ENCODE measurements around the gene DMTF1. TPM values are rescaled to one million over a fixed set of nuclear protein-coding genes. Genes with fewer than 3 reads are reported as not detected.
A peak's percentile ranks its signal among the peaks of the same experiment; 100 is the strongest.
"Not testable (repeated sequence)": the region's sequence is repeated elsewhere in the genome, so short reads cannot be mapped to it uniquely, and the experiment has no call there.

DMTF1 gene
- total and polyA plus RNA-seq, 9 of the 15 experiments (the other 6 are each of a cell fraction or from before 2014, with no cell fraction given), result 25.7 to 208 (median 74.7) TPM

DNA sequence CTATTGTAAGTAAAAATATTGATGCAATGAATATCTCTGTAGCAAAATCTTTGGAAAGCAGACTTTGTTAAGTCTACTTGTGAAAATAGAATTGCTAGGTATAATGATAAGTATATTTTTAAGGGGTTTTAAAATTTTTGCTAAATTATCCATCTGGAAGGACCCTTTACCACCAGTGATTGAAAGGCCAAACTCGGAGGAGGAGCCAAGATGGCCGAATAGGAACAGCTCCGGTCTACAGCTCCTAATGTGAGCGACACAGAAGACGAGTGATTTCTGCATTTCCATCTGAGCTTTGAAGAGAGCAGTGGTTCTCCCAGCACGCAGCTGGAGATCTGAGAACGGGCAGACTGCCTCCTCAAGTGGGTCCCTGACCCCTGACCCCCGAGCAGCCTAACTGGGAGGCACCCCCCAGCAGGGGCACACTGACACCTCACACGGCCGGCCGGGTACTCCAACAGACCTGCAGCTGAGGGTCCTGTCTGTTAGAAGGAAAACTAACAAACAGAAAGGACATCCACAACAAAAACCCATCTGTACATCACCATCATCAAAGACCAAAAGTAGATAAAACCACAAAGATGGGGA, 86.3 kb downstream of the DMTF1 start:
- peak overlapping the region; percentile 63 for H2AFZ ChIP-seq (ENCODE audit: low read depth, low read length)
- FAIRE-seq; H3K9me3 ChIP-seq (replicated peaks; ENCODE audit: control insufficient read depth, insufficient read depth, low read depth, low read length); H3K4me2 ChIP-seq (ENCODE audit: insufficient read depth, low read length); H3K4me3 ChIP-seq; H3K36me3 ChIP-seq (ENCODE audit: control insufficient read depth, insufficient read depth, low read length); H3K9ac ChIP-seq (ENCODE audit: insufficient read depth in 1 of 2, low read depth in 2 of 2, low read length in 2 of 2); BruUV-seq (replicated peaks); DNase-seq (ENCODE audit: extremely low read depth in 1 of 4, low spot score in 3 of 4); H3K9me1 ChIP-seq (ENCODE audit: control insufficient read depth, insufficient read depth, low read length); H3K79me2 ChIP-seq (ENCODE audit: control insufficient read depth, insufficient read depth, low read length); H4K20me1 ChIP-seq (replicated peaks; ENCODE audit: control insufficient read depth, insufficient read depth, low read length); CTCF ChIA-PET (ENCODE audit: low intra/inter-chr PET ratio); H3K27ac ChIP-seq (ENCODE audit: extremely low read depth, low read depth, low read length); H3K27me3 ChIP-seq (ENCODE audit: control insufficient read depth in 2 of 2, insufficient read depth in 2 of 2, low read length in 2 of 2); H3K4me1 ChIP-seq (replicated peaks in 1 of 2; ENCODE audit: control insufficient read depth in 2 of 2, insufficient read depth in 2 of 2, low read length in 2 of 2); in situ Hi-C loops (cut with MboI): not testable (repeated sequence)
- ATAC-seq, result peak; percentile 52; the same call in 1 of the 3 replicates
- intact Hi-C loops (cut with micrococcal nuclease), result loop anchor here (10.0 kb wide), 1 partner anchor 414 kb away; no protein-coding TSS in a partner anchor
- POLR2A ChIA-PET, result interaction anchor here (0.6 to 0.9 kb wide), 3 partner anchors 11 to 86 kb away, joined by 3 to 4 read pairs (median 3); no protein-coding TSS in a partner anchor
- 11% methylated on average over 10 of the region's 11 CpGs for WGBS (ENCODE audit: insufficient coverage, low coverage, missing lambda C conversion rate)
- peak; percentile 63; the same call in 1 of the 2 replicates for TF ChIP-seq NR2C1 (IDR thresholded peaks at IDR 0.05)
- peak; percentile 66 for TF ChIP-seq NR2C1 (tag; IDR thresholded peaks at IDR 0.05)
- TF ChIP-seq, protein P1, sequence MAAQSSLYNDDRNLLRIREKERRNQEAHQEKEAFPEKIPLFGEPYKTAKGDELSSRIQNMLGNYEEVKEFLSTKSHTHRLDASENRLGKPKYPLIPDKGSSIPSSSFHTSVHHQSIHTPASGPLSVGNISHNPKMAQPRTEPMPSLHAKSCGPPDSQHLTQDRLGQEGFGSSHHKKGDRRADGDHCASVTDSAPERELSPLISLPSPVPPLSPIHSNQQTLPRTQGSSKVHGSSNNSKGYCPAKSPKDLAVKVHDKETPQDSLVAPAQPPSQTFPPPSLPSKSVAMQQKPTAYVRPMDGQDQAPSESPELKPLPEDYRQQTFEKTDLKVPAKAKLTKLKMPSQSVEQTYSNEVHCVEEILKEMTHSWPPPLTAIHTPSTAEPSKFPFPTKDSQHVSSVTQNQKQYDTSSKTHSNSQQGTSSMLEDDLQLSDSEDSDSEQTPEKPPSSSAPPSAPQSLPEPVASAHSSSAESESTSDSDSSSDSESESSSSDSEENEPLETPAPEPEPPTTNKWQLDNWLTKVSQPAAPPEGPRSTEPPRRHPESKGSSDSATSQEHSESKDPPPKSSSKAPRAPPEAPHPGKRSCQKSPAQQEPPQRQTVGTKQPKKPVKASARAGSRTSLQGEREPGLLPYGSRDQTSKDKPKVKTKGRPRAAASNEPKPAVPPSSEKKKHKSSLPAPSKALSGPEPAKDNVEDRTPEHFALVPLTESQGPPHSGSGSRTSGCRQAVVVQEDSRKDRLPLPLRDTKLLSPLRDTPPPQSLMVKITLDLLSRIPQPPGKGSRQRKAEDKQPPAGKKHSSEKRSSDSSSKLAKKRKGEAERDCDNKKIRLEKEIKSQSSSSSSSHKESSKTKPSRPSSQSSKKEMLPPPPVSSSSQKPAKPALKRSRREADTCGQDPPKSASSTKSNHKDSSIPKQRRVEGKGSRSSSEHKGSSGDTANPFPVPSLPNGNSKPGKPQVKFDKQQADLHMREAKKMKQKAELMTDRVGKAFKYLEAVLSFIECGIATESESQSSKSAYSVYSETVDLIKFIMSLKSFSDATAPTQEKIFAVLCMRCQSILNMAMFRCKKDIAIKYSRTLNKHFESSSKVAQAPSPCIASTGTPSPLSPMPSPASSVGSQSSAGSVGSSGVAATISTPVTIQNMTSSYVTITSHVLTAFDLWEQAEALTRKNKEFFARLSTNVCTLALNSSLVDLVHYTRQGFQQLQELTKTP (IDR thresholded peaks at IDR 0.05; ENCODE audit: low read depth in 1 of 2, partially characterized antibody in 2 of 2), result peak in 1 of 2 experiments; percentile 31
- peak in 1 of 3 experiments; percentile 16 for TF ChIP-seq YY1 (IDR thresholded peaks at IDR 0.05; ENCODE audit: borderline replicate concordance in 1 of 3, control insufficient read depth in 1 of 3, extremely low read depth in 1 of 3, insufficient read depth in 3 of 3, insufficient read length in 1 of 3, insufficient replicate concordance in 2 of 3, low read depth in 1 of 3, low read length in 2 of 3)
- peak; percentile 85 for TF ChIP-seq PKNOX1 (IDR thresholded peaks at IDR 0.05)

Measured in K562 (cell line).